HG03175 (cell line): ENCODE measurements around the gene HAND1.

Source experiments
- ATAC-seq: cut with Tn5 transposase; IDR thresholded peaks from one replicate; pipeline ENCODE4 v1.9.1; 2021; ENCODE audit warnings: mild to moderate bottlenecking, moderate library complexity; ENCODE audit not compliant: unreplicated experiment

The HAND1 gene

DNA sequence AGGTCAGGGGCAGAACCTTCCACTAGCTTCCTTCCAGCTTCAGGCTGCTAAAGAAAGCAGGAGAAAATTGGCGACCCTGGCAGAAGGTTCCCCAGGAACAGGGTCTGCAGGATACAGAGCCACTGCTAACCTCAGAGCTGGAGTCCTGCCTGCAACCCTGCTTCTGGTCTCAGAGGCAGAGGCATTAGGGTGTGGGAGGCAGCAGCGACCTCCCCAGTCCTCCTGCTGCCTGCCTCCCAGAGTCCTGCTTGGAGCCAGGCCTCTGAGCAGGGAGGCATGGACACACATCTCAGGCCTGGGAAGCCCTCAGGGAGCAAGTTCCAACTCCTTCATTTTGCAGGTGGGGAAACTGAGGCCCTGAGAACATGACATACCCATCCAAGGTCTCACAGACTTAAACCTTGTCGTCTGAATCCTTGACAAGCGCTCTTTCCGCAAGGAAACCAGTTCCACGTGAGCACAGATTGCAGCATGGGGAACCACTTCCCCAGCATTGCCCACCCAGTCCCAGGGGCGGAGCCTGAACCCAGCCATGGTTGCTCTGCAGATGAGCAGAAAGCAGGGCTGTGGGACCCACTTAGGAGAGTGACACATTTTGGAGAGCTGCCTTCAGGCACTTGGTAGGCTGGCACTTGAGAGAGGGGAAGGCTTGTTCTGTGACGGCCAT lies 28.2 kb upstream of the HAND1 start:
- ATAC-seq, result no peak

DNA sequence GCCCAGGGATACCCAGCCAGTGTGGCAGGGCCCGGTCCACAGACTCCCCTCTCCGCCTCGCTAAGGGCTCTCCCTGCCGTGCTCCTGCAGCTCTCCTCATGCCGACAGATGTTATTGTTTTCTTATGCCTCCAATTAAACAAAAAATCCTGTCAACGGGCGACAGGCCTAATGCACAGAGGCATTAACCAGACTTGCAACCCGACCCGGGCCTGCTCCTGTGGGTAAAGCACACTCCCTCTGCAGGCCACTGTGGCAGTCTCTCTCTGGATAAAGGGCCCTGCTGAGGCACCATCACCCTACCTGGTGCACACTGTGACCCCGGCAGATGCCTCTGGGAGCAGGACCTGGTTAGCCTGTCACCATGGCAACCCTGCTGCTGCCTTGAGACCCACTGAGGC lies 27.5 kb upstream of the HAND1 start:
- no peak for ATAC-seq

DNA sequence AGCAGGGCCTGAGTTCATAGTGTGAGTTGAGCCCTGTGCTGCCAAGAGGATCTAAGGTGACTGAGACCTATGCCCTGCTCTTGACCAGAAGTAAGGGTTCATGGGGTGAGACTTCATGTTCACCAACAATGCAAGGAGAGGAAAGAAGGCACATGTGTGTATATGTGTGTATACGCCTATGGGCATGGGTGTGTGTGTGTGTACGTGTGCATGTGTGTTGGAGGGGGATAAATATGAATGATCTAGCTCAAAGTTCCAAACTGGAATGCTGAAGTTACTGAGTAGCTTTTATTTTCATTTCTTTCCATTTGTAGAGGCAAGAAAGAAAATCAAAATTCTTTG lies 25.6 kb upstream of the HAND1 start:
- ATAC-seq, result no peak

DNA sequence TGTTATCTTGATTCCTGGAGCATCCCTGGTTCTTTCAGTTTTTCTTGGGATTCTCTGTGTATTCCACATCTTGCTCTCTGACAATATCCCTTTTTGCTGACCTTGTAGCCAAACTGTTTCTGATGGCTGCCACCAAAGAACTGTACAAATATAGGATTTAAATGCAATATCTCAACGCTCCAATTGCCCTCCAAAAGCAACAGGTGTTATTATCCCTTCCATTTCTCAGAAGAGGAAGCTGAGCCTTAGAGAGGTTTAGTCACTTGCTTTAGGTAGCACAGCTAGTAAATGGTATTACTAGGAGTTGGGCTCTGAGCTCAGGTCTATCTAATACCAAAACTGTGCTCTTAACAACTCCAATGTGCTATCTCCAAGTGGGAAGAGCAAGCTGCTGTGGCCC lies 24.2 kb upstream of the HAND1 start:
- no peak for ATAC-seq

DNA sequence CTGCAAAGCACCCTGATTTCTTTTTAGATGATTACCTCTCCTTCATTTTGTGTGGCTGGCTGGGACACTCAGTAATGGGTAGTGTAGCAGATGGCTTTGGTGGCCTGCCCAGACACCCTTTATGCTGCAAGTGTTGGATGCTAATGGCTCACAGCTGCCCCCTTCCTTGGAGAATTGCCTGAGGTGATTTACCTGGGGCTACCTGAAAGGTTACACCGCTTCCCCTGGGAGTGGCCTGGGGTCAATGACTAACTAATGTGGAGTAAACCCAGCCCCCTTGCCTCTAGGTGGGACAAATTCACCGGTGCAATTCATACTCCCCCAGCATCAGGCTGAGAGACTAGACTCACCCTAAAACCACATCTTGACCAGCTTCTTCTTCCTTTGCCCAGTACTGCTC lies 23.5 kb upstream of the HAND1 start:
- no peak for ATAC-seq

DNA sequence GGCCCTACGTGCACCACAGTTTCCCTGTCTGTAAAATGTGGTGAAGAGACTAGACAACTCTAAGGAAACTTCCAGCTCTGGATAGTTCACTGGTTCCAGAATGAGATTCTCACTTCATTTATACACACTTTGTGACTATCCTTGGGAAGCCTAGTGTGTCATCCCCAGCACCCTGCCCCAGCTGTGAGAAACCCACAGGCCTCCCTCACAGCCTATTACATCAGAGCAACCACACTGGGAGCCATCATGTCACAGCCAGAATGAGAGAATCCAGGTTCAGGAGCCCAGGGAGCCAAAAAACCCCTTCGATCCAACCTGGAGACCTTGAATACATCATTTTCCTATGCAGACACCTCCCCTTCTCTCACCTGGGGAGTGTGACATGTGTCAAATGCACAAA lies 21.0 kb upstream of the HAND1 start:
- no peak for ATAC-seq

DNA sequence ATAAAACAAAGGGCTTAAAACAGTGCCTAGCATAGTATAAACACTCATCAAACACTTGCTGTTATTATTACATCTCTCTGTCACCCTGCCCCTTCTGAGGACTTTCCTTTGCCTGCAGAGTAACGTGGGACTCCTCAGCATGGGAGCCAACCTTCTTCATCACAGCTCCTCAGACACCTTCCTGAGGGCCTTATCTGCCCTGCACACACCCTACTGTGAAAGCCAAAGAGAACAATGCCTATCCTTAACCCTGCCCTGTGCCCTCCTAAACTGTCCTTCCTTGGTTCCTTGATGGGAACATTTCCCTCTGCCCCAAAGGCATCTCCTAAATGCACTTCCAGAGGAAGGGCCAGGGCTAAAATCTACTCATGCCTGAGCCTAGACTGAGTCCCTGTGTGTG lies 20.6 kb upstream of the HAND1 start:
- ATAC-seq, result no peak

DNA sequence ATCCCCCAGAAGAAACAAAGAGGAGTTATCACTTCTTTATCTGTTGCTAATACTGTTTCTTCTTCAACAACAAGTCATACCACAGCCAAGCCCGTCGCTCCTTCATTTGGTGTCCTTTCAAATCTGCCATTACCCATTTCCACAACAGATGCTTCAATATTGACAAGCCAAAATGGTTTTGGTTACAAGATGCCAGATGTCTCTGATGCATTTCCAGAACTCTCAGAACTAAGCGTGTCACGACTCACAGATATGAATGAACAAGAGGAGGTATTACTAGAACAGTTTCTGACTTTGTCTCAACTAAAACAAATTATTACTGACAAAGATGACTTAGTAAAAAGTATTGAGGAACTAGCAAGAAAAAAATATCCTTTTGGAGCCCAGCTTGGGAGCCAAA lies 16.0 kb upstream of the HAND1 start:
- no peak for ATAC-seq

DNA sequence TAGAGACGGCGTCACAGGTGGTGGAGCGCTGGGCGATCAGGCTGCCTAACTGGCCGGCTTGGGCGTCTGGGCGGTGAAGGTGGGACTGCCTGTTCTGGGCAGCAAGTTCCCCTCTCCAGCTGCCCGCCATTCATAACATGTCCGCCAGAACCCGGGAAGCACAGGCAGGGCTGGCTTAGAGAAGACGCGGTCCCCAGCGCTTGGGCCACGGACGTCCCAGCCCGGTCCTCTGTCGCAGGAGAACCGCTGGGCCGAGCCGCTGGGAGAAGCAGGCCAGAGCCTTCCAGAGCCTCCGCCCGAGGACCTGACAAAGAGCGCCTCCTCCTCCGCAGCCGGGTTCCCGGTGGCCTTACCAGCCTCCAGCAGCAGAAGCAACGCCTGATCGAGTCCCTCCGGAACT lies 15.2 kb upstream of the HAND1 start:
- no peak for ATAC-seq

DNA sequence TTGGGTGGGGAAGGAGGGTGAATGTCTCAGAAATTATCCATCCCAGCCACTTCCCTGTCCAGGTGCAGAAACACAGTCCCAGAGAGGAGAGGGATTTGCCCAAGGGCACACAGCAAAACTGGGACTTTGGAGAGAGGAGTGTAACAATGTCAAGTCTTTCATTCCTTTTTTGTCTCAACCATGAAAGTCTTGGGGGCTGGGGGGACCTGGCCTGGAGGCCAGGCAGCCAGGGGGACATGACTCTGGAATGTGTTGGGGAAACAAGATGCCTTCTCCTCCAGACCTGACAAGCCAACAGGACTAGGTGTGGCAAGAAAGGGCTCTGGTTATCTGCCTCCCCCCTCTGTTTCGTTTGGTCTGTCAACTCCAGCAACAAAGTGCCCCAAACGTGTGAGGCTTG lies 13.9 kb upstream of the HAND1 start:
- ATAC-seq, result no peak

DNA sequence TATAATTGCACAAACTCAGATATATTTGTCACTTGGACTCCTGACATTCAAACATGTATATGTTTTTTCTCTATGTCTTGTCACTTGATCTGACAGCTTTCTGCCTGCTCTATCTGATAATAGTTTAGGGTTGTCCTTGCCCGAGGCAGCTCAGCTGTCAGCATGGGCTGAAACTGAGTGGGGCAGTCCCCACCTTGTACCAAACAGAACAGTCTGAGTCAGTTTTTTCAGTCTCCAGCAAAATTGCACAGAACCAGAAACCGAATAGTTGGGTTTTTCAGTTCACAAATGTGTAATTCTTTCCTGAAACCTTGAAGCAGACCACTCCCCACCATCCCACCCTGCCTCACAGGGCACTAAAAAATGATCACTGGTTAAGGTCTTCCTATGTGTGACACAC lies 9.5 kb upstream of the HAND1 start:
- peak; percentile 95 for ATAC-seq

DNA sequence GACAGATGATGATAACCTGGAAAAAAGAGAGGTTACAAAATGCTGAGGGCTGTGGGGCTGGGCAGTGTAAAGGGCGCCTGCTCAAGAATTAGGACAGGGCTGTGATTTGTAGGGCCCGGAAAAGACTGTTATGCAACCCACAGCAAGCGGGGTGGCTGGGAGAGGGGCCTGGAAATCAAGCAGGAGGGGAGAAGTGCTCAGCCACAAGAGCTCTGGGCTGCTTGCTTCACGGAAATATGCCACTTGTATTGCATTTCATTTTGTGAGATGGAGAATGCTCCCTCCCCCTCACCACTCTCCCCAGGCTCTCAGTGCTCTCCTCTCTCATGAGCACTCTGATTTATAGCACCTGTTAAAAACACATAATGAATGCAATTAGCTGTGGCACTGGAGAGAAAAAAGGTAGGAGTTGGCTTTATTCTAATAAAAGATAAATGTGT lies 8.4 kb upstream of the HAND1 start:
- no peak for ATAC-seq

DNA sequence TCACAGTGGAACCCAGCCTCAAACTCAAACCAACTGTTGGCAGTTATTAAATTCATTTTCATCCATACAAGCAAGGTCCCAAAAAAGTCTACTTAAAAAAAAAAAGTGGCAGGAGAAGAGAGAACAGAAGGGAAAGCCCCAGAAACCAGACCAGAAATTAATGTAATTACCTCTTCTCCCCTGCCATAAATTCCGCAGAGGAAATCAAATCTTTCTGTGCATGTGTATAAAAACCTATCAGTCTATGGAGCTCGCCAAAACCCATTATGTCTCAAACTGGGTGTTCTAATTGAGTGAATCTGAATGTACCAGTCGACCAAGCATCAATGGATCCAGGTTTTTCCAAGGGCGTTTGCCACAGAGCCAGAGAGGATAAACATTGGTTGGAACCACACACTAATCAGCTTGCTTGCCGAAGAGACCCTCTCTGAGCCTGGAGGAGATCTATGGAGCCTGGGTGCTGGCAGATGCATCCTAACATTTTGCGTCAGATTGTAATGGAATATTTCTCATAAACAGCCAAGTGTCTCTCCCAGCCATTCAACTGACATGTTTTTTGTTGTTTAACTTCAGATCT lies 7.9 kb upstream of the HAND1 start:
- ATAC-seq, result no peak

DNA sequence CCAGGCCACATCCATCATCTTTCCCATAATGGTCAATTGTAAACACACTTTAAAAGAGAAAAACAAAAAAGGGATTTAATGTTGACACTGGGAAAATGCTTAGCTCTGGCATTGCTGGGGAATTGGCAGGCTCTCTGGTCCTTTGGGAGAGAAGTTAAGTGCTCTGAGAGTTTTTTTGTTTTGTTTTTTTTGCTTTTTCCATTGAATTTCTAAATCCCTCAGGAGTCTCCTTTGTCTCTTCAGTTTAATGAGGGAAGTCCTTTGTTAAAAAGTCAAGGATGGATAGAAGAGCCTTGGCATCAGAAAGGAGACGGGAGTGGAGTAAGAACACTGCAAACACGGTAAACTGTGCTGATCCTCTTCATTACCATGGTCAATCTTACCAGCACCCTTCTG lies 7.1 kb upstream of the HAND1 start:
- no peak for ATAC-seq

DNA sequence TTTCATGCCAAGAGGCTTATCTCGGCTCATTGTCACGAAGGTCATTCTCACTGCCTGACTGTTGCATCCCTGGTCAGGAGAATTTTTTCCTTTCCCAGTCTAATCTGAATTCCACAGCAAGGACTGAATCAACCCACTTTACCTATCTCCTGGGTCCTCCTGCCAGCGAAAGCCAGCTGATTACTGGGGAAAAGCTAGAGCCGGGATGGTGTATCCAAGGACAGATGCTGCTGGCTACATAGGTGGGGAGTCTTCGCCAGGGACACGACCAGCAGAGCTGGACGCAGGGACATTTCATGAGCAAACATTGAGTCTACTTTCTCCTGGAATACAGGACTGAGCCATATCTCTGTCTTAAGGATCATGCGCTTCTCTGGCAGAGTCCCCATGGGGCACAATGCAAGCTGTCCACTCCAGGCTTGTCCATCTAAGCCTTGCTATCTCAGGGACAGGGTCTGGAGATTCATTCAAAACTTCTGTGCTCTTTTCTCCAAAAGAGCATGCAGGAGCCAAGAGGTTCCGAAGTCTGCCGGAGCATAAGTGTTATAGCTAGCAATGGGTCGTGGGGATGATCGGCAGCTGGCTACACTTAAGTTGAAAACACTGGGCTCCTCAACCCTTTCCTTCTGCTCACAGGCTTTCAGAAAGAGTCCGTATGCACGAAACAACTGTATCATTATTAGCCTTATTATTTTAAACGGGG lies 6.5 kb upstream of the HAND1 start:
- no peak for ATAC-seq

DNA sequence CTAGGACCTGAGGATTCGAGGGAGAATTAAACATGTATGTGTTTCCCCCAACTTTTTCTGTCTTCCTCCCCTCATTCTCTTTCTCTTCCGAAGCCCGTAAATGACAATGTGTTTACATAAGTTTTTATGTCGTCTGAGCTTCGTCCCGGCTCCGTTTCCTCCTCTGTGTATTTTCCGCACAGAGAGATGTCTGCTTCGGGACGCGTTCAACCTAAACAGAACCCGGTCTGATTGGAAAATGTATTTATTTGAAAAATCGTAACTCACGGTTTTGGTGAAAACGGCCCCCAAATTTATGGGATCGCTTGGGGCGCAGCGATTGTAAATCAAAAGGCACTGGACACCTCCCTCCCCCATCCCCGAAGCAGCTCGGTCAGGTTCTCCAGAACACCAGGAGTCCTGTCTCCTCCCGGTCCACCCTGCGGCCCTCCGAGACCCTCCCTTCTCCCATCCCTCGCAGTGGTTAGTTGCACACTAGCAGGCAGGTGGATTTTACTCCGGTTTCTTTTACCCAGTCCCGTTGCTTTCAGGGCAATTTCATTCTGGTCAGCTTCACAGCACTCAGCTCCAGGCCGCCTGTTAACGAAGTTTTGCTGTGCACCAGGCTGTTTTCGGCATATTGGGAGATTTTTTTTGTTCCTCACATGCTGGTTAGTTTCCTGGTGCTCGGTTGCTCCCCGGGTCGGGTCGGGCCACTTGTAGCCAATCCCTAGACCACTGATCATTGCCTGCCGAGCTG lies 5.8 kb upstream of the HAND1 start:
- no peak for ATAC-seq

DNA sequence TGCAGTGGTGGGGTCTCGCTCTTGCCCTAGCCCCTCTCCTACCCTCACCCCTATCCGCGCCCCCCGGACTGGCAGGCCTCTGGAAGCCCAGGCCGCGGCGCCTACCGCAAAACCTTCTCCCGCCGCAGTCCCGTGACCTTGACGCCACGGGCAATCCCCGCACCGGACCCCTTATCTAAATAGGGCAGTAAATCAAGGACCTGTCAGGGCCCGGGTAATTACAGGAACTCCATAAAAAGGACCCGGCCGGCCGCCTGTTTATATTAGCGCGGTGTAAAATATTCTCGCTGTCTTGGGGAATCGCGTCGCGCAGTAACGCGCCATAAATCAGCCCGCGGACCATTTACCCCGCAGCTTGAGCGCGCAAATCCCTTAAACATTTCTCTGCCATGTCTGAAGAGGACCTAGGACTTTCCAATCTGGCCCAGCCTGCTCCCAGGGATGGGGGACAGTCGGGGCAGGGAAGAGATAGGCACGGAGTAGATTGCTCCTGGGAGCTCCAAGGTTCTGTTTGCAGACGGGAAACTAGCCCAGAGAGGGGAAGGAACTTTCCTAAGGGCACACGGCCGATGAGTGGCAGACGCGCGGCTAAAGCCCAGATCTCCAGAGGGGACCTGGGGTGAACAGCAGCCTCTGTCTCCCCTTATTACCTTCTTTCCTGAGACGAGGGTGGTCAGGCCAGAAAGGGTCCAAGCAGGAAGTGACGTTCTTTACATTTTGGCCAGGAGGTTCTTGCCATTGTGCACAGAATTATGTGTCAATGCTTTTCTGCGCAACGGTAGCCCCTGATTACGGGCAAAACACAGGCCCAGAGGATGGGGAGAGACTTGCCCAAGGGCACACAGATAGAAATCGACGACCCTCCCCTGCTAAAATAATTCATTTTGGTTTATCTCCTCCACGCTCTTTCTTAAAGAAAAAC lies 4.8 kb upstream of the HAND1 start:
- ATAC-seq, result no peak

DNA sequence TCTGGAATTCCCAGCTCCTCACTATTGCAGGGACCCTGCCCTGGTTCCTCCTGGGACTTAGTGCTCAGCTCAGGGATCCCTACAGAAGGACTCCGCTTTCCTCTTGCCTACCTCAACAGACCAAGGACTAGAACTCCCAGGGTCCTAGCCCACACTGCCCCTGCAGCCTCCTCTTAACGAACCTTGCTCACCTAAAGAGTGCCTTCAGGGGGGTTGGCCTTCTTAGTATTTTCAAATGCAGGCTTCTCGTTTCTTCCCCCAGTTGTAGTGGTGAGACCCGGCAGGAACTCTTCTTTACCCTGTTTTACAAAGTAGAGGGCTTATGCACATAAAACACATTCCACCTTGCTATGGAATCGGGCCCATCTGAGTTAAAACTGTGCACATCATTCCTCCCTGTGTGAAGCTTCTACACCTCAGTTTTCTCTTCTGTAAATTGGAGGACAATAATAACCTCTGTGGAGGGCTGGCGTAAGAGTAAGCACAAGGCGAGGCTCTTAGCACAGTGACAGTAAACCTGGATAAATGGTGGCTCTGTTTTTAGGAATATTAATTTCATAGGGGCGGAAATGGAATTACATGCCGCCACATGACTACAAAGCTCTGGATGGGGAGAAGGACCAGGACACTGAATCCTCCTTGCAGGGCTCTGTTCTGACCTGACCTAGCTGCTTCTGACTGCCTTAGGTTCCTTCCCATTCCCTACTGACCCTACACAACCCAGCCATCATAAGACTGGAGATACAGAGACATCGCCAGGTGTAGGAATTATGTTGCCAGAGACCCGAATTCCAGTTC lies 3.8 kb upstream of the HAND1 start:
- ATAC-seq, result no peak

DNA sequence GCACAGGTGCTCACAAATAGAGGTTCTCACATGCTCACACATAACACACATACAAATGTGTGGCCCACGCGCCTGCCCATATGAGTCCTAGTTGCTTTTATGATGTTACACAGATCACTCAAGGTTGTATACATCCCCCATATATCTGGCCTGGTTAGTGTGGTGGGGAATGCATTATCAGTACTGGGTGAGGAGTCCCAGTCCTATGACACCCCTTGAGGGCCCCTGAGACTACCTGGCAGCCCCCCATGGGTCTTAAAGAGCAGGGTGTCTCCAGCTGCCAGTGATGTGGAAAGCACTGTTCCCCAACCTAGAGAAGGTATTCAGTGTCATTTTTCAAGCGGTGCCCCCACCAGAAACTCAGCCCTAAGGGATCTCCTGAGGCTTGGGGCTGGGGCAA lies 2.8 kb upstream of the HAND1 start:
- ATAC-seq, result no peak
